D721Med (cell line): ENCODE data around the gene ST6GALNAC3.

Experiments
- DNase-seq: peaks from one replicate; pipeline ENCODE4 v3.0.0; 2011; ENCODE audit warnings: low spot score; ENCODE audit not compliant: insufficient read length
- FAIRE-seq: peaks from 2 replicates; lab custom pipeline; 2011; peaks lifted over from hg19 to GRCh38; lab: Jason Lieb, UNC
- CTCF ChIP-seq: IDR thresholded peaks from 2 replicates; pipeline ENCODE4 v1.5.1; 2012; ENCODE audit warnings: mild to moderate bottlenecking, control low read depth; ENCODE audit not compliant: insufficient read depth; ENCODE audit errors: missing control alignments

ST6GALNAC3 gene

GRCh38 chr1:76482272-76482671, 407.7 kb downstream of the ST6GALNAC3 start:
- no peak for TF ChIP-seq CTCF
- DNase-seq (no peak), FAIRE-seq (no peak)

- no peak for DNase-seq
- no peak for FAIRE-seq
- TF ChIP-seq CTCF, result no peak
These were observed 417.2 kb downstream of the ST6GALNAC3 start for GRCh38 chr1:76491737-76492136.

GRCh38 chr1:76492752-76493430, 418.3 kb downstream of the ST6GALNAC3 start:
- FAIRE-seq, result no peak
- TF ChIP-seq CTCF, result no peak
- no peak for DNase-seq

GRCh38 chr1:76494807-76495206, 420.3 kb downstream of the ST6GALNAC3 start:
- FAIRE-seq, result no peak
- TF ChIP-seq CTCF, result no peak
- no peak for DNase-seq

GRCh38 chr1:76496871-76497270, 422.3 kb downstream of the ST6GALNAC3 start:
- no peak for DNase-seq
- TF ChIP-seq CTCF, result no peak
- no peak for FAIRE-seq

- DNase-seq (no peak), FAIRE-seq (no peak)
- no peak for TF ChIP-seq CTCF
These were observed 425.6 kb downstream of the ST6GALNAC3 start for GRCh38 chr1:76500116-76500515.

GRCh38 chr1:76501136-76501535, 426.6 kb downstream of the ST6GALNAC3 start:
- no peak for DNase-seq
- no peak for FAIRE-seq
- no peak for TF ChIP-seq CTCF
